NOMO-1 (cell line): ENCODE data around the gene RPS6KL1.
A peak's percentile ranks its signal among the peaks of the same experiment; 100 is the strongest.
"Not testable (repeated sequence)": the region's sequence is repeated elsewhere in the genome, so short reads cannot be mapped to it uniquely, and the experiment has no call there.

Experiments
- DNase-seq, 2 experiments: peaks; one replicate each; lab custom pipeline; 2025; ENCODE audit not compliant: unreplicated experiment in 2 of 2; lab: John Stamatoyannopoulos, UW

Gene RPS6KL1

DNA sequence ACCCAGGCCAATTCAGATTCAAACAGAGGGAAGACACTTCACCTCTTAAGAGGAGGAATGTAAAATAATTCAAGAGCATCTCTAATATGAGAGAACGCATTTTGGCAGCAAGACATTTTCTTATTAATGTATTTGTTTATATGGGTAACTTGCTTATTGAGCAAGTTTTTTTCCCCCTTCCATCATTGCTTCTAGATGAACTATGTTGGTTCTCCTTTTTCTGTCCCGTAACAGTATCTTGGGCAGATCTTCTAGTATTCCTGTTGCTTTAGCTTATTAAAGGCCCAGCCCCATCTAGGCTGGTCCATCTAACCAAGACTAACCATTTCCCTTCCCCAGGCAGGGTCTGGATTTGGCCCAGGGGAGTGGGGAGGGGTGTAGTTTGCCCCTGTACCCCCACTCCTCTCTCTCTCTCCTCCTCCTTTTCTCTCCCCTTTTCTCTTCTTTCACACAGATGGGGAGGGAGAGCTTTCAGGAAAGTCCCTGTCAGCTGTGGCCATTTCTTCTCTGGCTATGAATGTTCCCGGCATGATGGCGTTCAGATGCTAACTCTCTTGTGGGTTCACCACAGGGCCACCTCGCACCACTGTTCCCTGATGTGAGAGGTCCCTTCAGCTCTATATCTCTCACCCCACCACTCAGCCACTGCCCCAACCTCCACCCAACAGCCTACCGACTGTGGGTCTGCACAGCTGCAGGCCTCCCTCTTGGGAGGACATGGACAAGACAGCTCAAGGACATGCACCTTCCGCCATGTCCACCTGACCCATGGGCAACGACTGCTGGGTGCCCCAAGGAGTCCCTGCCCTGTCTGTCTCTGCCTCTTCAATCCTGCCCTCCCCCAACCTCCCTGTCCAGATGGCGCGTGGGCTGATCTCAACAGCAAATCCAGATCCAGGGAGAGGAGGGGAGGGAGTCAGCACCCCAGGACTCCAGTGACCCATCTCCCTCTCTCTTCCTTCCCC is 15.8 kb upstream of the RPS6KL1 start:
- peak in 1 of 2 experiments; percentile 14 for DNase-seq

DNA sequence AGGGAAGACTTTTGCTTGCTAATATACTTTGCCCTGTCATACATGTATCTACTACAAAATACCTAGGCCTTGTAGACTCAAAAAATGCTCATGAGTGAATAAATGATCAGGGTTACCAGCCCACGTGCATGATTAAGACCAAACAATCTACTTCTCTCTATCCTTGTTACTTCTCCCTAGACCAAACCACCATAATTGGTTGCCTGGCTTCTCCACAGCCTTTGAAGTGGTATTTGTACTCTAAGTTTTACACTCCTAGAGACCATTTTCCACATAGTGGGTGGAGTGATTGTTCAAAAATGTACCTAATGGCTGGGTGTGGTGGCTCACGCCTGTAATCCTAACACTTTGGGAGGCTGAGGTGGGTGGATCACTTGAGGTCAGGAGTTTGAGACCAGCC is 14.1 kb upstream of the RPS6KL1 start:
- DNase-seq, result no peak

DNA sequence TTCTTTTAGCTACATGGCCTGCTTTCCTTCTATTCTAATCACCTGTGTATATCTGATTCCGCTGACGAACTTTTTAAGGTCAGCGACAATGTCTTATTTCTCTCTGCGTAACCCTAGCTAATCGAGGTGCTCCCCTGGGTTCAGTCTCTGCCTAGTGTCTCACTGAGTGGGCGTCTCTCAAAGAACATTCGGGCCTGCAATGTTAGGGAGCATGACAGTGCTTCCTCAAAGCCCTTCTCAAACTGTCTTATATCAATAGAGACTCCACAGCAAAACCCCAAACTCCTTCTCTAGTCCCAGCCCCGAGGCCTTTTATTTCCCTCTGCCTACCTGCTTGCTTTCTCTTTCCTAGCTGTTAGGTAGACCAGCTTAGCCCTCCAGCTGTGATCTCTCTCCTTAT is 13.7 kb upstream of the RPS6KL1 start:
- no peak for DNase-seq

DNA sequence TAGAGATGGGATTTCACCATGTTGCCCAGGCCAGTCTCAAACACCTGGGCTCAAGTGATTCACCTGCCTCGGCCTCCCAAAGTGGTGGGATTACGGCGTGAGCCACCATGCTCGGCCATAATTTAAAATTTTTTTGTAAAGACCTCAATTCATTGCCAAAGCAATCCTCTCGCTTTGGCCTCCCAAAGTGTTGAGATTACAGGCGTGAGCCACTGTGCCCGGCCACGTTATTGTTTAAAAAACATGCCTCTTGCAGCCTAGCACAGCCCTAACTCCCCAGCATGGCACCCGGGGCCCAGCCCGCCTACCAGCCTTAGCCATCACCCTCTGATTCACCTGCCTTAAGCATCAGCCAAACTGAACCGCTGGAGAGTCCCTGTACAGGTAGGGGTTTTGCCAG is 13.1 kb upstream of the RPS6KL1 start:
- DNase-seq, result no peak

DNA sequence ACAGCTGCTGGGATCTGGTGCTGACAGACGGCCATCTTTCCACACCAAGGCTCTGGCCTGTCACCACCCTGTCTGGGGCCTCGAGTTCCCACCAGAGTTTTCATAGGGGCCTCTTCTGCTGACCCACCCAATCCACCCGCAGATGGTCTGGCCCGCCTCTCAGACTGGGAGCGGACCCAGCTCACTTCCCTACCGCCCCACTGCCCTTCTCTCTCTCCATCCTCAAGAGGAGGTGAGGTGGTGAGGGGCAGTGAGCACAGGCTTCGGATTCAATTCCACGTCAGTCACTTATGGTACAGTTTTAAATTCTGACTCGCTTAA is 12.3 kb upstream of the RPS6KL1 start:
- no peak for DNase-seq

DNA sequence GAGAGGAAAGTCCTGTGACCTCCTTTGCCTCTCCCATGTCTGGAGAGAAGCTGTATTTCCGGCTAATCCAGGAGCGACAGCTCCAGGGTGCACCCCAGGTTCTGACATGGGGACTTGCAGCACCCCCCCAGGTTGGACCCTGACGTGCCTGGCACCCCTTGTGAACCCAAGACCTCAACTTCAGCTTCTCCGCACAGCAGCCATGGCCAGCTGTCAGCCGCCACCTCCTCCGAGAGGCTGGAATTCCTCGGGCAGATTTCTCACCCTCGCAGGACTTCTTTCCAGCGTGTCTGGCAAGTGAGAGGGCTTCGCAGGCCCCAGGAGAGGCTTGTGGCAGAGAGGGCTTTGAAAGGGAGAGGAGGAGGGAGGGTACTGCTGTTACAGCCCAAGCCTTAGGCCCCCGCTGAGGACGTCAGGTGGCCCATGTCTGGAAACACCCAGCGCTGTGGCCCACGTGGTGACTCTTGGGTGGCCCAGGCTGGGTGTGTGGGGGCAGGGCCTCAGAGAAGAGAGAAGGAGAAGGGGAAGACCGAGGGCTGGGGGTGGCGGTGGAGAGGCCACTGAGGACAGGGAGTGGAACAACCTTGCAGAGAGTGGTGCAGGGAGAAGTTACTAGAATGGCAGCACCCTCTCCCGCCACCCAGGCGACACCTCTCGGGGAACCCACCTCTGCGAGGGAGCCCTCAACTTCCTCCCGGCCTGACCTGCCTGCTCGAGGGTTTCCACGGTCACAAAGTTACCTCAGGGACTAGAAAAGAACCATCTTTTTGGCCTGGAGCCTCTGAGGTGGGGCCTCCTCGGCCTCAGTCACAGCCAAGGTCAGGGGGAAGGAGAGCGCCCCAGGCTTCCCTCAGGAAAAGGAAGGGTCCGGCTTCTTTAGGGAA is 11.7 kb upstream of the RPS6KL1 start:
- DNase-seq, result no peak

DNA sequence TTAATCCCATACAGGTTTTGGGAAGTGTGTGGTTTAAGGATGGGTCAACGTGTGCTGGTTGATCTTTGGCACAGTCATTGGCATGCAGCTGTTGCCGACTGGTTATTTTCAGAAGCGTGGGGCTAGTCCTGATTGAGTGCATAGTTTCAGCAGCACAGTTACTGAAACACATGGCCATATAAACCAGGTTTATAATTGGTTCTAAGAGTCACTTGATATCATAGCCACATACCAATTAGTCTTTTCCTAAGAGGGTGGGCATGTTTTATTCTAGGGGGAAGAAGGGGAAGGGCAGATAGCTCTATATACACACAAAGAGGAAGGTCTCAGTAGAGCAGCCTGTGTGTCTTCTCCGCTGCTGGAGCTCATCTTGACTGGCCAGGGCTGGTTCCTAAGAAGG is 11.0 kb upstream of the RPS6KL1 start:
- DNase-seq, result no peak

DNA sequence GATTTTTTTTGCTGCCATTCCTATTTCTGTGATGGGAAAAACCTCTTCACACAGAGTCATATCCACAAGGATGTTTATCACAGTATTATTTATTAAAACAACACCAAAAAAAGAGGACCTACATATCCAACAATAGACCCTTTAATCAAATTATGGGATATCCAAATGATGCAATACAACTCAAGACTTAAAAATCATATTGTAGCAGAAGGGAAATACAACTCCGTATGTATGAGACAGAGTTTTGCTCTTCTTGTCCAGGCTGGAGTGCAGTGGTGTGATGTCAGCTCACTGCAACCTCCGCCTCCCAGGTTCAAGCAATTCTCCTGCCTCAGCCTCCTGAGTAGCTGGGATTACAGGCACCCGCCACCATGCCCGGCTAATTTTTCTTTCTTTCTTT is 9.9 kb upstream of the RPS6KL1 start:
- not testable (repeated sequence) for DNase-seq

DNA sequence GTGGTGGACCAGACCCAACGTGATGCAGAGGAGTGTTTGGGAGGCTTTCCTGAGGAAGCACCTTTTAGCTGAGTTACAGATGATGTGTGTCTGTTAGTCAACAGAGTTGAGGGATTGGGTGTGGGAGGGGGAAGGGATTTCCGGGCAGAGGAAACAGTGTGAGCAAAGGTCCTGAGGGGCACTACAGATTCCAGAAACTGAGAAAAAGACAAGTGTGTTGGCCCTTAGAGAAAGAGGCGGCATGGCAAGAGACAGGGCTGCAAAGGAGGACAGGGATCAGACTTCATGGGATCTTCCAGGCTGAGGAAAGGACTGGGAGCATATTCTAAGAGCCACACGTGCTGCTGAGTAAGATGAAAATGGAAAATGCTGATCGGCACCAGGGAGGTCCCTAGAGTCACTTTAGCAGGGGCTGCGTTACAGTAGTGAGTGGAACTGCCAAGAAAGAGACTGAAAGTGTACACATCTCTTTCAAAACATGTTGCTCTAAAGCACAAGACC is 9.4 kb upstream of the RPS6KL1 start:
- DNase-seq, result no peak

DNA sequence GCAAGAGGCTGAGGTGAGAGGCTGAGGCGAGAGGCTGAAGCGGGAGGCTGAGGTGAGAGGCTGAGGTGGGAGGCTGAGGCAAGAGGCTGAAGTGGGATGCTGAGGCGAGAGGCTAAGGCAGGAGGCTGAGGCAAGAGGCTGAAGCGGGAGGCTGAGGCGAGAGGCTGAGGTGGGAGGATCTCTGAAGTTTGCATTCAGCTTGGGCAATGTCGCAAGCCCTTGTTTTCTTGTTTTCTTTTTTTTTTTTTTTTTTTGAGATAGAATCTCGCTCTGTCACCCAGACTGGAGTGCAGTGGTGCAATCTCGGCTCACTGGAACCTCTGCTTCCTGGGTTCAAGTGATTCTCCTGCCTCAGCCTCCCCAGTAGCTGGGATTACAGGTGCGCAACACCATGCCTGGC is 8.7 kb upstream of the RPS6KL1 start:
- DNase-seq, result not testable (repeated sequence)

DNA sequence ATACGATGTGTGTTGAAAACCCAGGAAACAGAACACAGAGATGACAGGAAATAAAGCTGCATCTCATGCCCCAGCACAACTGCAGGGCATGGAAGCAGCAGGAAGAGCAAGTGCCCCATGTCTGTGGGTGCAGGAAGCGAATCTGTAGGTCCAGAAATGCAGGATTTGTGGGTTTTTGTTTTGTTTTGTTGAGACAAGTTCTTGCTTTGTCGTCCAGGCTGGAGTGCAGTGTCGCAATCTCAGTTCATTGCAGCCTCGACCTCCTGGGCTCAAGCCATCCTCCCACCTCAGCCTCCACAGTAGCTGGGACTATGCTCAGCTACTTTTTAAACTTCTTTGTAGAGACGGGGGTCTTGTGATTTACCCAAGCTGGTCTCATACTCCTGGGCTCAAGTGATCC is 6.2 kb upstream of the RPS6KL1 start:
- DNase-seq, result no peak

DNA sequence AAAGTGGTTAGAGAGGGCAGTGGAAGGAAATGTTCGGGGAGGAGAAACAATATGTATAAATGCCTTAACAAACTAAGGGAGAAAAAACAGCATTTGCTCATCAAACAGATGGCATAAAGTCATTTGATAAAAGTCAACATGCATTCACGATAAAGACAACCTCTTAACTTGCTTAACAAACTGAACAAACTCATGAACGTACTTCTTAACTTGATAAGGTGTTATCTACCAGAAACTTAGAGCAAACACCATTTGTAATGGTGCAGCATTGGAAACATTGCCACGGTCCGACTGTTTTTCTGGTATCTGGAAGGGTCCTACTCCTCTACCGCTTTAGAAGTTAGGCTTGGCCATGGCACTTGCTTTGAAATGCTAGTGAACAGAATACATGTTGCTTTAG is 4.2 kb upstream of the RPS6KL1 start:
- no peak for DNase-seq

DNA sequence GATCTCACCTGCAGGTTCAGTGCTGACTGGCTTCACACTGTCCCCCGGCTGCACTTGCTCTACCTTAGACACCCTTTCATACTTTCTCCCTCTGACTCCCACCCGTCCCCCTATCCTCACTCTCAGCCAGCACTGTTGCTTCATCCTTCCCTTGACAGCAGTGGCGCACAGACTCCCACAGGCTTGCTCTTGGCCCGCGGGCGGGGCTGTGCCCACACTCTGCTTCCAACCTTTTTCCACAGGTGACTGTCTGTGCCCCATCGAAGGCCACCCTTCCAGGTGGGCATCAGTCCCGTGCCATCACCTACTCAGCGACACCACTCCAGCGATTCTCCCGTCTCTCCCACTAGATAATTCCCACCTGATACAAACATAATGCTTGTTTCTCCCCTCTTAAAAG is 1.0 kb upstream of the RPS6KL1 start:
- DNase-seq, result no peak

DNA sequence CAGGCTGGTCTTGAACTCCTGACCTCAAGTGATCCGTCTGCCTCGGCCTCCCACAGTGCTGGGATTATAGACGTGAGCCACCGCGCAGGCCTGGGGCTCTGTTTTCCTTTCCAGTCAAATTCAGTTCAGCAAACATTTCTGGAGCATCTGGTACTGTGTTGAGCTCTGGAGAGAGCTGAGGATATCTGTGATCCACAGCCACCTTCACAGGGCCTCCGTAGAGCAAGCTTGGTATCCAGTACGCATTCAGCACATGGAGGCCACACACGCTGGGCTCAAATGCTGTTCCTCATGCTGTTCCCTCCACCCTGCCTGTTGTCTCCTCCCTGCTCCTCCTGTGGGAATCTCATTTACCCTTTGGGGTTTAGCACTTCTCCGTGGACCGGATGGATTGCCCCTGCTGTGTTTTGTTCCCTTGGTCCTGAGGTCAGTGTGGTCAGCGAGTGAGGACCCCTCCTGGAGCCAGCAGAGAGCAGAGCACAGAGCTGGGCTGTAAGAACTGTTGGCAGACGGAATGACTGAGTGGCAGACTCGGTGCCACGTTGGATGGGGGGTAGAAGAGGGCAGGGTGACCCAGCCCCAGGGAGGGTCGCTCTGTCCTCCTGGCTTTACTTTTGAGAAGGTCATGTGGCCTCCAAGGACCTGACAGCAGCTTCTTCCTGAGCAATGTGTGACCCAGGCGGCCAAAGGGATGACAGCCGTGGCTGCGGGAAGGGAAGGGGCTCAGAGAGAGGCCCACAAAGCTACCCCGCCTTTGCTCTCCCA is 891 bp downstream of the RPS6KL1 start:
- DNase-seq, result no peak

DNA sequence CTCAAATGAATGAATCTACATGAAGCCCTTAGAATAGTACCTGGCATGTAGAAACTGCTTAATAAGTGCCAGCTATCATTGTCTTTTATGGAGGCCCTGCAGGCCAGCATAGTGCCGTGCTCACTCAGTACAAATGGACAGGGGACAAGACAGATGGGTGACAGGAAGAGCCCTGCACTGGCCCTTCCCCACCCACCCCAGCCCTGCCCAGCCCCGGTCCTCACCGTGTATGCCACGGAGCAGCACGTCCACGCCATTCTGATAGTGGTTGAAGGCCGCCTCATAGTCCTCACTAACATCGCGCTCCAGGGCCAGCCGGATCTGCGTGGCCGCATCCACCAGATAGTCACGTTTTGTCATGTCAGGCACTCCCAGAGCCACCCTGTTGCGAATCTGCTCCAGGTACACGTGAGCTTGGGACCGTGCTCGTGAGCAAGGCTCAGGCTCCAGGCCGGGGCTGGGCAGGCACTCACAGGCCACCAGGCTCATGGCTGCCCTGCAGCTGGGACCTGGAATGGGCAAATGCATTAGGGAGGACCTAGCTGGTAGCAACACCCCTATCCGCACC is 1.9 kb downstream of the RPS6KL1 start:
- no peak for DNase-seq

DNA sequence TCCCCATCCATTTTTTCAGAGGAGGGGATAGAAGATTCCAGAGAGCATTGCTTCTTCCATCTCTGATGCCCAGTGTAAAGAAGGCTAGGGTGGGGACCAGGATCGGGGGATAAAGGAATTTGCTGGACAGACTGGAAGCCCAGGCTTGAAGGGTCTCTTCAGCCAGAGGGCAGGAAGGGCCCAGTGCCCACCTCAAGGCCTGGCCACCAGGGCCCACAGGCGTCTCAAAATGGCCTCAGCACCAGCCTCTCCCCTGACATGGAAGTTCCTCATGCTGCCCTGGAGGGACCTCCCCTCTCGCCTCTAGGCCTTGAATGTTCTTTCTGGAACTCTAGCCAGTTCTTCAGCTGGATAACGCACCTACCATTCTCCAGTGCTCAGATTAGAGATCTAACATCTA is 2.8 kb downstream of the RPS6KL1 start:
- DNase-seq, result no peak

DNA sequence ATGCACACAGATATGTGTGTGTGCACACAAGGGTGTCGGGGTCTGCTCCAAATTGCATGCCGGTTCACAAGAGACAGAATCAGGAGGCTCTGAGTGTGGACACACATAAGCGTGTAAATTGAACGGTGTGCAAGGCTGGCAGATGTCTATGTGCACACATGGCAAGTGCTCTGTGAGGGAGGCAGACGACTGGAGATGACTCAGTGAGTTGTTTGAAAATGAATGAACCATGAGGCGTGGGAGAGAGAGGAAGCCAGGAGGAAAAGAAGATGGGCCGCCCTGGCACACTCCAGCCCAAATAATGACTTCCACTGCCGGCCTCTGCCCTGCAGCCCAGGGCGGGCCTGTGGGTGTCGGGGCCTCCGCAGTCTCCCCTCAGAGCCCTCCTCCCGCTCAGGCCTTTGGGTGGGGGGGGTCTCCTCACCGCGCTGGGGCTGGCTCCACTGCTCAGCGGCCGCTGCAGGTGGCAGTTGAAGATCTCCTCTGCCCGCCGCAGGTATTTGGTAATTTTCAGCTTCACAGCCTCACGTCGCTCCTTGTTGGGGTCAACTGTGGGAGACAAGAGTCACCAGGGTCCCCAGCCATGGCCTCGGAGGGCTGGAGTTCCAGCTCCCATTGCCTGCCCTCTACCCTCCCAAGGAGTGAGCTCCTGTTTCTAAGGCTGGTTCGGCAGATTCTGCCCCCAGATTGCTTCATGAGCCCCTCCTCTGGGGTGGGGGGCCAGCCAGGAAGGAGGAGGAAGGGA is 3.5 kb downstream of the RPS6KL1 start:
- no peak for DNase-seq

DNA sequence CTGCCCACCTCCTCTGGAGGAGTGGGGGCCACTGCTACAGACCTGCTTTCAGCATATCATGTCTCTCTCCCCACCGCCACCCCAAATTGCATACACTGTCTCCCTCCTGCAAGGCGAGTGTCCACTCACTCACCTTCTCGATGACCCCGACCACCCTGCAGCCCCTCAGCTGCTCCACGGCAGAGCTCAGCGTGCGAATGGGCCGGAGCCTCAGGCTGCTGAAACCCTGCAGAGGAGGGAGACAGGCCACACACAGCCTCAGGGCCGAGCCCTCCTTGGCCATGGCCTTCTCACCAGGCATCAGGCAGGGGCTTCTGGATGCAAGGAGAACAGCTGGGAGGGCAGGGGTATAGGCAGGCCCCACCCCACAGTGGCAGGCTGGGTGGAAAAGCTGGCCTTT is 4.7 kb downstream of the RPS6KL1 start:
- no peak for DNase-seq

DNA sequence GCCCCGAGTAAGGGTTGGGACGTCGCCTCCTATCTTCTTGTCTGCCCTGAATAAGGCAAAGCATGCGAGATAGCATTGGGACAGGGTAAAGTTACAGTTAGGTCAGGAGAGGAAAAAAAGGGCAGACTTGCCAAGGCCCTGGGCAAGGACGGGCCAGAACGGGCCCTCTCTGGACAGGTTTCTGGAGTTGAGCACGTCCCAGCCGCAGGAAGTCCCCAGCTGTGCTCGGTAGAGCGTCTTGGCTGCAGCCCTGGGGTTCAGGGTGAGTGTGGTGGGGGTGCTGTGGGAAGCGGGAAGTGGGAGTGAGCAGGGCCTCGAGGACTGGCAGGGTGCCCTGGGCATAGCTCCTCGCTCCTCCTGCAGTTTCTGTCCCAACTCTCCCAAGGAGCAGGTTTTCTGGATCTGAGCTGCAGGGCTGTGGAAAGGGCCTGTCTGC is 5.4 kb downstream of the RPS6KL1 start:
- no peak for DNase-seq

DNA sequence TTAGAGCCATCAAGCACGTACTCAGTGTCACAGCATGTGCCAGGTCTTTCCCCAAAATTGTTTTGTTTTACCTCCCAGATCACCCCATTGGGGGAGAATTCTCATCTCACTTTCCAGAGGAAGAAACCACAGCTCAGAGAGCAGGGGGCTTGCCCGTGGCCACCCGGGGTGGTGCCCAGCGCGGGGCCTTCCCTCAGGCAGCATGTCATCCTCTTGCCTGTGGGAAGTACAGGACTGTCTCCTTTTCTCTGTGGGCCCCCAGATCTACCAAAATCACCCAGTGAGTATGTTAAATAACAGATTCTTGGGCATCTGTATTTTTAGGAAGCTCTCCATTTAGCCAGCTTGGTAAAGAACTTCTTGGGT is 5.9 kb downstream of the RPS6KL1 start:
- DNase-seq, result no peak
